ENCODE measurements around the gene TSPAN3. TPM values are rescaled to one million over a fixed set of nuclear protein-coding genes. Genes with fewer than 3 reads are reported as not detected.

Gene TSPAN3
- total RNA-seq, 4 donors from 2014 or later, result 229 to 361 (median 341) TPM

- in situ Hi-C loops (cut with MboI; ENCODE audit: low sequenced_read_pairs in 4 of 4), result no loop called here
- TF ChIP-seq POLR2A (IDR thresholded peaks at IDR 0.05) (no peak), CTCF (IDR thresholded peaks at IDR 0.05 in 4 of 5, conservative IDR thresholded peaks at IDR 0.05 in 1 of 5) (no peak)
Observed at GRCh38 chr15:77058468-77058867, 12.4 kb downstream of the TSPAN3 start.

GRCh38 chr15:77057685-77058084 lies 13.2 kb downstream of the TSPAN3 start:
- peak overlapping the region in 2 of 4 donors; percentile 33 to 41 for H3K27ac ChIP-seq
- DNase-seq (no peak), ATAC-seq (no peak)
- peaks cover 0 to 12% of the 10 kb centered on the region in 2 donors for H3K36me3 ChIP-seq
- in situ Hi-C loops (cut with MboI; ENCODE audit: low sequenced_read_pairs in 4 of 4), result no loop called here
- no peak for TF ChIP-seq CTCF (IDR thresholded peaks at IDR 0.05 in 4 of 5, conservative IDR thresholded peaks at IDR 0.05 in 1 of 5)
- TF ChIP-seq POLR2A (IDR thresholded peaks at IDR 0.05), result no peak
- intact Hi-C loops (cut with DNase I; ENCODE audit: low total_unique reads), result no loop called here
- H3K4me1 ChIP-seq, result peaks cover 58 to 76% of the 10 kb centered on the region in 2 donors
- no peak overlapping the region for H3K4me3 ChIP-seq
- H3K27me3 ChIP-seq, result no peaks in the 10 kb centered on the region
- H3K9me3 ChIP-seq, result no peaks in the 10 kb centered on the region

More at GRCh38 chr15:77058468-77058867, 12.4 kb downstream of the TSPAN3 start:
- H3K27me3 ChIP-seq, result no peaks in the 10 kb centered on the region
- H3K9me3 ChIP-seq, result no peaks in the 10 kb centered on the region
- DNase-seq (no peak), ATAC-seq (no peak)
- intact Hi-C loops (cut with DNase I; ENCODE audit: low total_unique reads), result no loop called here
- no peak overlapping the region for H3K4me3 ChIP-seq
- peaks cover 62 to 79% of the 10 kb centered on the region in 2 donors for H3K4me1 ChIP-seq
- peak overlapping the region in 2 of 4 donors; percentile 33 to 93 for H3K27ac ChIP-seq
- peaks cover 0 to 12% of the 10 kb centered on the region in 2 donors for H3K36me3 ChIP-seq

- Histone ChIP-seq H3K4me3 (no peak overlapping the region), H3K36me3 (peaks cover 0 to 16% of the 10 kb centered on the region in 2 donors), H3K27ac (peak overlapping the region in 1 of 4 donors; percentile 41), H3K4me1 (peaks cover 52 to 72% of the 10 kb centered on the region in 2 donors), H3K9me3 (no peaks in the 10 kb centered on the region), H3K27me3 (no peaks in the 10 kb centered on the region)
- DNase-seq (no peak), ATAC-seq (no peak)
- in situ Hi-C loops (cut with MboI; ENCODE audit: low sequenced_read_pairs in 4 of 4) (no loop called here), intact Hi-C loops (cut with DNase I; ENCODE audit: low total_unique reads) (no loop called here)
- TF ChIP-seq CTCF (IDR thresholded peaks at IDR 0.05 in 4 of 5, conservative IDR thresholded peaks at IDR 0.05 in 1 of 5) (no peak), POLR2A (IDR thresholded peaks at IDR 0.05) (no peak)
Observed at GRCh38 chr15:77057072-77057471, 13.8 kb downstream of the TSPAN3 start.

GRCh38 chr15:77053709-77054108 lies 17.2 kb downstream of the TSPAN3 start:
- no peaks in the 10 kb centered on the region for H3K9me3 ChIP-seq
- peaks cover 0 to 40% of the 10 kb centered on the region in 2 donors for H3K36me3 ChIP-seq
- intact Hi-C loops (cut with DNase I; ENCODE audit: low total_unique reads) (no loop called here), in situ Hi-C loops (cut with MboI; ENCODE audit: low sequenced_read_pairs in 4 of 4) (no loop called here)
- DNase-seq, result no peak
- H3K27ac ChIP-seq, result no peak overlapping the region
- peaks cover 28 to 42% of the 10 kb centered on the region in 2 donors for H3K4me1 ChIP-seq
- no peak for TF ChIP-seq POLR2A (IDR thresholded peaks at IDR 0.05)
- TF ChIP-seq CTCF (IDR thresholded peaks at IDR 0.05 in 4 of 5, conservative IDR thresholded peaks at IDR 0.05 in 1 of 5), result no peak
- H3K27me3 ChIP-seq, result no peaks in the 10 kb centered on the region
- no peak overlapping the region for H3K4me3 ChIP-seq
- peak in 1 of 2 donors; percentile 4 for ATAC-seq

- TF ChIP-seq CTCF (IDR thresholded peaks at IDR 0.05 in 4 of 5, conservative IDR thresholded peaks at IDR 0.05 in 1 of 5), result no peak
- no peak for TF ChIP-seq POLR2A (IDR thresholded peaks at IDR 0.05)
- peaks cover 0 to 40% of the 10 kb centered on the region in 2 donors for H3K36me3 ChIP-seq
- intact Hi-C loops (cut with DNase I; ENCODE audit: low total_unique reads), result no loop called here
Observed at GRCh38 chr15:77052556-77052955, 18.4 kb downstream of the TSPAN3 start.

More at GRCh38 chr15:77052556-77052955, 18.4 kb downstream of the TSPAN3 start:
- ATAC-seq (no peak), DNase-seq (no peak)
- Histone ChIP-seq H3K4me3 (no peak overlapping the region), H3K27me3 (no peaks in the 10 kb centered on the region), H3K9me3 (no peaks in the 10 kb centered on the region), H3K4me1 (peaks cover 20 to 30% of the 10 kb centered on the region in 2 donors), H3K27ac (no peak overlapping the region)
- in situ Hi-C loops (cut with MboI; ENCODE audit: low sequenced_read_pairs in 4 of 4), result no loop called here

Data from gastrocnemius medialis (tissue), 4 donors.